Neural progenitor cell (in vitro differentiated cells): Measurements from ENCODE around the gene MYO1D. TPM values are rescaled to one million over a fixed set of nuclear protein-coding genes. Genes with fewer than 3 reads are reported as not detected.

Experiments used
- DNase-seq: peaks from one replicate; pipeline ENCODE4 v3.0.0-alpha.2; 2016; ENCODE audit warnings: low spot score
- H2AFZ ChIP-seq: fragments of 200-600 bp; sonication (generic); replicated peaks from 2 replicates; pipeline ENCODE4 v1.6.1; 2016; ENCODE audit warnings: antibody characterized with exemption
- H3F3A ChIP-seq: fragments of 200-600 bp; sonication (generic); 2 replicates; pipeline ENCODE4 v1.6.1; 2016; ENCODE audit warnings: antibody characterized with exemption, low read depth
- H3K27ac ChIP-seq: fragments of 200-600 bp; sonication (generic); 2 replicates; pipeline ENCODE4 v1.5.1; 2016; ENCODE audit warnings: mild to moderate bottlenecking
- H3K27me3 ChIP-seq: fragments of 200-600 bp; sonication (generic); 2 replicates; pipeline ENCODE4 v1.6.1; 2016; ENCODE audit warnings: mild to moderate bottlenecking, moderate library complexity
- H3K36me3 ChIP-seq: fragments of 200-600 bp; sonication (generic); 2 replicates; pipeline ENCODE4 v1.5.1; 2016
- H3K4me1 ChIP-seq: fragments of 200-600 bp; sonication (generic); 2 replicates; pipeline ENCODE4 v1.6.1; 2016; ENCODE audit warnings: mixed run types
- H3K4me2 ChIP-seq: fragments of 200-600 bp; sonication (generic); 2 replicates; pipeline ENCODE4 v1.6.1; 2016
- H3K4me3 ChIP-seq: fragments of 200-600 bp; sonication (generic); 2 replicates; pipeline ENCODE4 v1.5.1; 2016
- H3K79me2 ChIP-seq: fragments of 200-600 bp; sonication (generic); 2 replicates; pipeline ENCODE4 v1.6.1; 2016; ENCODE audit warnings: low read depth
- H3K9ac ChIP-seq: fragments of 200-600 bp; sonication (generic); 2 replicates; pipeline ENCODE4 v1.6.1; 2016
- H3K9me3 ChIP-seq: fragments of 200-600 bp; sonication (generic); 2 replicates; pipeline ENCODE4 v1.5.1; 2016; ENCODE audit warnings: low read depth
- H4K20me1 ChIP-seq: fragments of 200-600 bp; sonication (generic); 2 replicates; pipeline ENCODE4 v1.6.1; 2016; ENCODE audit warnings: low read depth
- H3K27ac Mint-ChIP-seq: 3 replicates; pipeline ENCODE4 v1.8.0; 2021; ENCODE audit warnings: mixed read lengths
- H3K27me3 Mint-ChIP-seq: 2 replicates; pipeline ENCODE4 v1.8.0; 2022; ENCODE audit warnings: low read depth, mild to moderate bottlenecking, inconsistent platforms, moderate library complexity, mixed read lengths; ENCODE audit not compliant: insufficient read depth
- H3K36me3 Mint-ChIP-seq: 3 replicates; pipeline ENCODE4 v1.8.0; 2021; ENCODE audit warnings: mixed read lengths
- H3K4me1 Mint-ChIP-seq: 3 replicates; pipeline ENCODE4 v1.8.0; 2021; ENCODE audit warnings: mixed read lengths
- H3K4me3 Mint-ChIP-seq: 3 replicates; pipeline ENCODE4 v1.8.0; 2021; ENCODE audit warnings: mild to moderate bottlenecking, moderate library complexity, mixed read lengths
- H3K9me3 Mint-ChIP-seq: 3 replicates; pipeline ENCODE4 v1.8.0; 2020; ENCODE audit warnings: mixed read lengths
- CTCF ChIP-seq: fragments of 200-600 bp; sonication (generic); IDR thresholded peaks from 2 replicates; pipeline ENCODE4 v1.5.1; 2017; ENCODE audit warnings: antibody characterized with exemption, mild to moderate bottlenecking
- EZH2 ChIP-seq: fragments of 200-600 bp; sonication (generic); IDR thresholded peaks from 2 replicates; pipeline ENCODE4 v1.6.1; 2017; ENCODE audit warnings: antibody characterized with exemption, mild to moderate bottlenecking, moderate library complexity
- EZH2phosphoT487 ChIP-seq: fragments of 200-600 bp; sonication (generic); IDR thresholded peaks from 2 replicates; pipeline ENCODE4 v1.6.1; 2017; ENCODE audit warnings: antibody characterized with exemption
- total RNA-seq: library from RNA; depleted of rRNA; stranded (reverse); fragments of >200 nt; gene quantifications from 2 replicates; pipeline ENCODE4 v1.2.3, GENCODE V29; 2015; ENCODE audit warnings: low replicate concordance

Gene MYO1D
- total RNA-seq, 1 donor from 2014 or later, result 6.2 TPM

GRCh38 chr17:32688221-32688620, 188.7 kb downstream of the MYO1D start:
- H3K9me3 Mint-ChIP-seq, result peaks cover 4% of the 10 kb centered on the region
- no peaks in the 10 kb centered on the region for H3K27me3 ChIP-seq
- no peaks in the 10 kb centered on the region for H3K9me3 ChIP-seq
- H3K79me2 ChIP-seq, result no peaks in the 10 kb centered on the region
- H3K36me3 ChIP-seq, result no peaks in the 10 kb centered on the region
- no peak overlapping the region for H3K9ac ChIP-seq
- H3K27ac ChIP-seq, result no peak overlapping the region
- peaks cover 14% of the 10 kb centered on the region for H3K4me1 Mint-ChIP-seq
- H3K4me1 ChIP-seq, result no peaks in the 10 kb centered on the region
- H3K4me2 ChIP-seq, result no peak overlapping the region
- no peak overlapping the region for H2AFZ ChIP-seq
- H3K27ac Mint-ChIP-seq, result no peak overlapping the region
- no peak overlapping the region for H3K4me3 ChIP-seq
- H3K4me3 Mint-ChIP-seq, result no peak overlapping the region
- H3K36me3 Mint-ChIP-seq, result no peaks in the 10 kb centered on the region
- no peaks in the 10 kb centered on the region for H4K20me1 ChIP-seq
- peaks cover 5% of the 10 kb centered on the region for H3K27me3 Mint-ChIP-seq
- TF ChIP-seq CTCF, result no peak
- no peak for TF ChIP-seq EZH2
- TF ChIP-seq EZH2phosphoT487, result no peak
- no peak for DNase-seq
- H3F3A ChIP-seq, result no peaks in the 10 kb centered on the region

GRCh38 chr17:32684087-32684958, 192.6 kb downstream of the MYO1D start:
- H3K4me1 ChIP-seq, result no peaks in the 10 kb centered on the region
- H3F3A ChIP-seq, result no peaks in the 10 kb centered on the region
- no peak overlapping the region for H3K27ac ChIP-seq
- no peaks in the 10 kb centered on the region for H3K27me3 ChIP-seq
- no peaks in the 10 kb centered on the region for H3K36me3 ChIP-seq
- H3K4me2 ChIP-seq, result no peak overlapping the region
- H3K9ac ChIP-seq, result no peak overlapping the region
- H3K4me3 ChIP-seq, result no peak overlapping the region
- no peaks in the 10 kb centered on the region for H3K27me3 Mint-ChIP-seq
- DNase-seq, result no peak
- H3K4me1 Mint-ChIP-seq, result peaks cover 7% of the 10 kb centered on the region
- H3K4me3 Mint-ChIP-seq, result no peak overlapping the region
- no peaks in the 10 kb centered on the region for H4K20me1 ChIP-seq
- H3K9me3 Mint-ChIP-seq, result peaks cover 2% of the 10 kb centered on the region
- H3K79me2 ChIP-seq, result no peaks in the 10 kb centered on the region
- no peaks in the 10 kb centered on the region for H3K9me3 ChIP-seq
- H3K36me3 Mint-ChIP-seq, result no peaks in the 10 kb centered on the region
- no peak overlapping the region for H3K27ac Mint-ChIP-seq
- TF ChIP-seq EZH2, result no peak
- no peak for TF ChIP-seq CTCF
- H2AFZ ChIP-seq, result peak overlapping the region; percentile 87

- Histone ChIP-seq H3K9me3 (no peaks in the 10 kb centered on the region), H3K27me3 (no peaks in the 10 kb centered on the region), H2AFZ (no peak overlapping the region), H3K79me2 (no peaks in the 10 kb centered on the region), H4K20me1 (no peaks in the 10 kb centered on the region), H3K4me3 (no peak overlapping the region), H3K9ac (no peak overlapping the region), H3K4me2 (no peak overlapping the region), H3K27ac (no peak overlapping the region), H3K36me3 (no peaks in the 10 kb centered on the region), H3F3A (no peaks in the 10 kb centered on the region), H3K4me1 (no peaks in the 10 kb centered on the region)
- peaks cover 2% of the 10 kb centered on the region for H3K9me3 Mint-ChIP-seq
- DNase-seq, result no peak
- H3K27me3 Mint-ChIP-seq, result no peaks in the 10 kb centered on the region
- H3K4me1 Mint-ChIP-seq, result no peaks in the 10 kb centered on the region
- H3K27ac Mint-ChIP-seq, result no peak overlapping the region
- no peak overlapping the region for H3K4me3 Mint-ChIP-seq
- H3K36me3 Mint-ChIP-seq, result no peaks in the 10 kb centered on the region
- no peak for TF ChIP-seq EZH2phosphoT487
- no peak for TF ChIP-seq EZH2
- no peak for TF ChIP-seq CTCF
These were observed 203.0 kb downstream of the MYO1D start for GRCh38 chr17:32673964-32674363.
